Activated CD4-positive, alpha-beta memory T cell treated with anti-CD3 and anti-CD28 coated beads, Interleukin-2, amount 10 ng/mL, durations not matched to agents 7 days and 5 days (primary cell): ENCODE measurements around the gene PPFIA3. TPM values are rescaled to one million over a fixed set of nuclear protein-coding genes. Genes with fewer than 3 reads are reported as not detected.

Experiments used
- CTCF ChIA-PET: fragments of 350-600 bp; sonication (Branson Sonifier 250); formaldehyde crosslinking; loops from one replicate; lab custom pipeline; 2021; ENCODE audit warnings: antibody characterized with exemption, inconsistent platforms; lab: Charles Lee
- POLR2A ChIA-PET: fragments of 350-600 bp; sonication (Branson Sonifier 250); formaldehyde crosslinking; loops from one replicate; lab custom pipeline; 2021; ENCODE audit warnings: antibody characterized with exemption; lab: Charles Lee
- DNase-seq: peaks from one replicate; pipeline ENCODE4 v3.0.0-alpha.2; 2020
- H3K27ac Mint-ChIP-seq: one replicate; pipeline ENCODE4 v1.8.0; 2021; ENCODE audit warnings: mild to moderate bottlenecking, mixed read lengths
- H3K27me3 Mint-ChIP-seq: one replicate; pipeline ENCODE4 v1.8.0; 2021; ENCODE audit warnings: mixed read lengths
- H3K36me3 Mint-ChIP-seq: one replicate; pipeline ENCODE4 v1.8.0; 2021; ENCODE audit warnings: low read depth, mixed read lengths
- H3K4me1 Mint-ChIP-seq: one replicate; pipeline ENCODE4 v1.8.0; 2021; ENCODE audit warnings: mixed read lengths
- H3K4me3 Mint-ChIP-seq: one replicate; pipeline ENCODE4 v1.8.0; 2021; ENCODE audit warnings: mild to moderate bottlenecking, mixed read lengths
- H3K9me3 Mint-ChIP-seq: one replicate; pipeline ENCODE4 v1.8.0; 2021; ENCODE audit warnings: mixed read lengths
- total RNA-seq, 2 experiments: library from RNA; stranded (reverse); gene quantifications; one replicate each; pipeline ENCODE4 v1.2.3, GENCODE V29; 2021

PPFIA3 gene
- total RNA-seq, 2 experiments from 2014 or later, result 2.6 TPM

DNA sequence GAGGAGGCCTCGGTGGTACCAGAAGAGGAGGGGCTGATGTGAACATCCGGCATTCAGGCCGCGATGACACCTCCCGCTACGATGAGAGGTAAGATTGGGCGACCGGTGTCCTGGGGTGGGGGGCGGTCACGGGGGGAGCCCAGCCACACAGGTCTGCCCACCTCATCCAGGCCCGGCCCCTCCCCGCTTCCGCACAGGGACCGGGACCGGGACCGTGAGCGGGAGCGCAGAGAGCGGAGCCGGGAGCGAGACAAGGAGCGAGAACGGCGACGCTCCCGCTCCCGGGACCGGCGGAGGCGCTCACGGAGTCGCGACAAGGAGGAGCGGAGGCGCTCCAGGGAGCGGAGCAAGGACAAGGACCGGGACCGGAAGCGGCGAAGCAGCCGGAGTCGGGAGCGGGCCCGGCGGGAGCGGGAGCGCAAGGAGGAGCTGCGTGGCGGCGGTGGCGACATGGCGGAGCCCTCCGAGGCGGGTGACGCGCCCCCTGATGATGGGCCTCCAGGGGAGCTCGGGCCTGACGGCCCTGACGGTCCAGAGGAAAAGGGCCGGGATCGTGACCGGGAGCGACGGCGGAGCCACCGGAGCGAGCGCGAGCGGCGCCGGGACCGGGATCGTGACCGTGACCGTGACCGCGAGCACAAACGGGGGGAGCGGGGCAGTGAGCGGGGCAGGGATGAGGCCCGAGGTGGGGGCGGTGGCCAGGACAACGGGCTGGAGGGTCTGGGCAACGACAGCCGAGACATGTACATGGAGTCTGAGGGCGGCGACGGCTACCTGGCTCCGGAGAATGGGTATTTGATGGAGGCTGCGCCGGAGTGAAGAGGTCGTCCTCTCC is 11.5 kb upstream of the PPFIA3 start:
- no peaks in the 10 kb centered on the region for H3K27me3 Mint-ChIP-seq
- CTCF ChIA-PET, result interaction anchor here (1.6 kb wide), 1 partner anchor 10 kb away, joined by 7 read pairs; no protein-coding TSS in a partner anchor
- peaks cover 52% of the 10 kb centered on the region for H3K36me3 Mint-ChIP-seq
- H3K27ac Mint-ChIP-seq, result no peak overlapping the region
- POLR2A ChIA-PET, result no interaction called here
- H3K4me1 Mint-ChIP-seq, result peaks cover 5% of the 10 kb centered on the region
- no peak overlapping the region for H3K4me3 Mint-ChIP-seq
- H3K9me3 Mint-ChIP-seq, result no peaks in the 10 kb centered on the region
- DNase-seq, result no peak

DNA sequence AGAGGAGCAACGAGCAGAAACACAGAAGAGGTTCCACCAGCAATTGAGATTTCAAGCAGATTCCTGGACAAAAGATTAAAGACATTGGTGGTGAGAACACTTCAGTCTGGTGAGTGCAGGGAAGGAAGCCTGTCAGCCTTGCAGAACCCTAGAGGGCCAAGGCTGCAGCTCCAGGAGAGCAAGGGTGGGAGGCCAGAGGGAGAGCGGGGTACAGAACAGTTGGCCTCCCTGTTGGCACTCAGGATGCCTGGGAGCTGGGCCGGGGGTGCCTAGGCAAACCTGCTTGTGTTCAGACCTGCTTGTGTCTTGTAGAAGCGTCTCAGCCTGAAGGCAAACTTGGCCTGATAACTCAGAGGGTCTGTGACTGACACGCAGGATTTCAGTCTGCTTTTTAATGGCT is 10.3 kb upstream of the PPFIA3 start:
- Mint-ChIP-seq H3K4me3 (no peak overlapping the region), H3K4me1 (peaks cover 14% of the 10 kb centered on the region), H3K27me3 (no peaks in the 10 kb centered on the region), H3K36me3 (peaks cover 48% of the 10 kb centered on the region), H3K9me3 (no peaks in the 10 kb centered on the region), H3K27ac (no peak overlapping the region)
- CTCF ChIA-PET, result interaction anchor here (1.1 to 1.6 kb wide), 2 partner anchors 9 to 11 kb away, joined by 4 to 7 read pairs; no protein-coding TSS in a partner anchor
- no peak for DNase-seq
- POLR2A ChIA-PET, result no interaction called here

DNA sequence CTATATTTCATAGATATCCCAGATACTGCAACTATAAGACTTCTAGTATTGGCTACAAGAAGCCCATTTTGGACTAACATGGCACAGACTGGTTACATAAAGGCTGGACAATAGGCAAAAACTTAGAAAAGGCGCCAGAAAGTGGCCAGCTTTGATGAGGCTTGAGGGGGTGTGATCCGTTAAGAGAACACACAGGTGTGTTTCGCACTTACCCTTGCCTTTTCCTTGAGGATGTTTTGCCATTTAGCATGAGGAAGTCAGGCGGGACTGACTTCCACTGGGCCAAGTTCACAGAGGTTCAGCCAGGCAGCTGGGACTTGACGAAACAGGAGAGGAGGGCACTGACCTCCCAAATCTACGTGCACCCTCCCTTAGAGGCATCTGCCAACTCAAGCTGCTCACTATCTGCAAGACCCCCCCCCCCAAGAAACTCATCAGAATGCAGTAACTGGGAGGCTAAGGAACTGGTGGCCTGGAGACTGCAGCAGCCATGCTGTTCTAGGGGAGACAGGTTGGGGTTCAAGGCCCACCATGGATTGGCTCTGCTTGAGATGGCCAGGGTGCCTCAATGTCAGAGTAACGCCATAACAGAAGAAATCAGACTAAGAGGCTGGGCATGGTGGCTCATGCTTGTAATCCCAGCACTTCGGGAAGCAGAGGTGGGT is 9.6 kb upstream of the PPFIA3 start:
- Mint-ChIP-seq H3K4me3 (no peak overlapping the region), H3K36me3 (peaks cover 43% of the 10 kb centered on the region), H3K9me3 (no peaks in the 10 kb centered on the region), H3K27ac (no peak overlapping the region), H3K27me3 (no peaks in the 10 kb centered on the region), H3K4me1 (peaks cover 14% of the 10 kb centered on the region)
- POLR2A ChIA-PET, result no interaction called here
- CTCF ChIA-PET, result interaction anchor here (1.1 to 2.3 kb wide), 3 partner anchors 9 to 12 kb away, joined by 4 to 11 read pairs (median 7); no protein-coding TSS in a partner anchor
- no peak for DNase-seq

DNA sequence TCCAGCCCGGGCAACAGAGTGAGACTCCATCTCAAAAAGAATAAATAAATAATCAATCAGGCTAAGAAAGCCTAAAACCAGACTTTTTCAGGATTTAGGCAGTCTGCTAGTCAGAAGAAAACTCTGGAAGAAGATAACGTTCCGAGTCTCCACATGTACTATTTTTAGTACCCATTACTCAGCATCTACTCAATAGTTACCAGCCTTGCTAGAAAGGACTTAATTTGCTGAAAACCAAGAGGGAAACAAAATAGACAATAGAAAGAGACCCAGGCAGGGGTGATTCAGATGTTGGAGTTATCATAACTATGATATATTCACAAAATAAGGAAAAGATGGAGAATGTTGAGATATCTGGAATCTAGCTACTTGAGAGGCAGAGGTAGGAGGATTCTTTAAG is 8.8 kb upstream of the PPFIA3 start:
- POLR2A ChIA-PET, result no interaction called here
- H3K4me3 Mint-ChIP-seq, result no peak overlapping the region
- CTCF ChIA-PET, result interaction anchor here (2.3 kb wide), 1 partner anchor 13 kb away, joined by 11 read pairs; no protein-coding TSS in a partner anchor
- no peak for DNase-seq
- H3K4me1 Mint-ChIP-seq, result peaks cover 19% of the 10 kb centered on the region
- H3K27me3 Mint-ChIP-seq, result no peaks in the 10 kb centered on the region
- no peak overlapping the region for H3K27ac Mint-ChIP-seq
- no peaks in the 10 kb centered on the region for H3K9me3 Mint-ChIP-seq
- peaks cover 36% of the 10 kb centered on the region for H3K36me3 Mint-ChIP-seq

DNA sequence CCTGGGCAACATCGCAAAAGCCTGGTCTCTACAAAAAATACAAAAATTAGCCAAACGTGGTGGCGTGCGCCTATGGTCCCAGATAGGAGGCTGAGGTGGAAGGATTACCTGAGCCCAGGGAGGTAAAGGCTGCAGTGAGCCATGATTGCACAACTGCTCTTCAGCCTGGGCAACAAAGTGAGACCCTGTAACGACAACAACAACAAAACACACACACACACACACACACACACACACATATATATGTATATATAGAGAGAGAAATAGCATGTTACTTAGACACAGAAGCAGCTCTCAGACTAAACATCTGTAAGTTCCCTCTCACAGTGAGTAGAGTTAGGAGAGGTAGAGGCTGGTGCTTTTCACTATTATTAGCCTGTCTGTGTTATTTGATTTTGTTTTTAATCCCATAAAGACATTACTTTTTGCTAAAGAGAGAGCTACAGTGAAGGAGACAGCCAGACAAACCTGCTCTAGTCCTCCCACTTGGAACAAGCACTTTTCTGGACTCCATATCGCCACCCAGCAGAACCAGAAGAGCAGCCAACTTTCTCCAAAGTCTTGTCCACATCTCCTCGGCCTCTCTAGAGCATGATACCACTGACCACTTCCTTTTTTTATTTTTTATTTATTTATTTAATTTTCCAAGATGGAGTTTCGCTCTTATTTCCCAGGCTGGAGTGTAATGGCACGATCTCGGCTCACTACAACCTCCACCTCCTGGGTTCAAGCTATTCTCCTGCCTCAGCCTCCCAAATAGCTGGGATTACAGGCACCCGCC is 7.9 kb upstream of the PPFIA3 start:
- ChIA-PET POLR2A (interaction anchor here (0.6 kb wide), 2 partner anchors 8 to 191 kb away, joined by 3 read pairs; partner anchors contain the start of gene PPFIA3), CTCF (interaction anchor here (1.0 to 2.3 kb wide), 2 partner anchors 14 to 23 kb away, joined by 3 to 11 read pairs; no protein-coding TSS in a partner anchor)
- Mint-ChIP-seq H3K36me3 (peaks cover 28% of the 10 kb centered on the region), H3K27ac (no peak overlapping the region), H3K9me3 (no peaks in the 10 kb centered on the region), H3K27me3 (no peaks in the 10 kb centered on the region), H3K4me1 (peaks cover 21% of the 10 kb centered on the region), H3K4me3 (no peak overlapping the region)
- DNase-seq, result no peak

DNA sequence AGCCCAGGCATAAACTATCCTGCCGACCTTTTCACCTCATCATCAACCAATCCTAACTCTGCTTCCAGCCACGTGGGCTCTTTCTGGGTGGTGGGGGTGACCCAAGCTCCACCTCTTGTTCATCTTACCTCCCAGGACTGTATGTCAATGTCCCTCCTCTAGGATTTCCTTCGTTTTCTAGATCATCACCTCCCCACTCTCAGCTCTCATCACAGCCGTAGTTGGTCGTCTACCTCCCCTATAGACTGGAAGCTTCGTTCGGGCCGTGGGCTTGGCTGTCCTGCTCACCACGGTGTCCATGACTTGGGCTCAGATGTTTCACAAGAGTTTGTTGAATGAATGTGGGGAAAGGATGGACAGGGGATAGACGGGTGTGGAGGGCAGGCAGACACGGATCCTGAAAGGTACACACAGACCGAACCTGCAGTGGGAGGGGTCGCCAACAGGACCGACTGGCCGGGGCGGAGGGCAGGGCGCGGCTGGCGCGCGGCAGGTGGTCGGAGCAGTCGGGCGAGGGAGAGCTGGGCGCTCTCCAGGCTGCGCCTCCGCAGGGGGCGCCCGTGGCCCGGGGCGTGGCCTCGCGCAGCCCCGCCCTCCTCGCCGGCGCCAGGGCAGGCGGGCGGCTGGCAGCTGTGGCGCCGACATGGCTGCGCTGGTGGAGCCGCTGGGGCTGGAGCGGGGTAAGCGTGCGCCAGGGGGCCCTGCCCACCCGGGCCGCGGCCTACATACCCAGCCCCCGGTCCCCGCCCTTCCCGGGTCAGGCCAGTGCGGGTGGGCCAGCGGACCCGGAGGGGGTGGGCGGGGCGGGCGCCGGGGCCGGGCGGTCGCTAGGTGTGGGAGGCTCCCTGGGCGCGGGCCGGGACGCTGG is 5.3 kb upstream of the PPFIA3 start, which contains the start of gene LIN7B:
Gene LIN7B, plus strand, starts transcription at position 609 of the 868 bp plus-strand sequence. Its CDS starts 35 bp downstream, at position 644.
- H3K27me3 Mint-ChIP-seq, result no peaks in the 10 kb centered on the region
- no peaks in the 10 kb centered on the region for H3K9me3 Mint-ChIP-seq
- H3K36me3 Mint-ChIP-seq, result peaks cover 6% of the 10 kb centered on the region
- H3K4me1 Mint-ChIP-seq, result peaks cover 36% of the 10 kb centered on the region
- DNase-seq, result peak; percentile 79
- ChIA-PET CTCF (interaction anchor here (0.6 to 2.4 kb wide), 17 partner anchors 8 to 562 kb away, joined by 3 to 30 read pairs (median 5); partner anchors contain the start of genes GYS1, RRAS and RUVBL2), POLR2A (interaction anchor here (0.9 to 1.9 kb wide), 10 partner anchors 8 to 36 kb away, joined by 3 to 8 read pairs (median 4); no protein-coding TSS in a partner anchor)
- no peak within 1 kb of the TSS for H3K27ac Mint-ChIP-seq
- H3K4me3 Mint-ChIP-seq, result peak within 1 kb of the TSS; percentile 85

DNA sequence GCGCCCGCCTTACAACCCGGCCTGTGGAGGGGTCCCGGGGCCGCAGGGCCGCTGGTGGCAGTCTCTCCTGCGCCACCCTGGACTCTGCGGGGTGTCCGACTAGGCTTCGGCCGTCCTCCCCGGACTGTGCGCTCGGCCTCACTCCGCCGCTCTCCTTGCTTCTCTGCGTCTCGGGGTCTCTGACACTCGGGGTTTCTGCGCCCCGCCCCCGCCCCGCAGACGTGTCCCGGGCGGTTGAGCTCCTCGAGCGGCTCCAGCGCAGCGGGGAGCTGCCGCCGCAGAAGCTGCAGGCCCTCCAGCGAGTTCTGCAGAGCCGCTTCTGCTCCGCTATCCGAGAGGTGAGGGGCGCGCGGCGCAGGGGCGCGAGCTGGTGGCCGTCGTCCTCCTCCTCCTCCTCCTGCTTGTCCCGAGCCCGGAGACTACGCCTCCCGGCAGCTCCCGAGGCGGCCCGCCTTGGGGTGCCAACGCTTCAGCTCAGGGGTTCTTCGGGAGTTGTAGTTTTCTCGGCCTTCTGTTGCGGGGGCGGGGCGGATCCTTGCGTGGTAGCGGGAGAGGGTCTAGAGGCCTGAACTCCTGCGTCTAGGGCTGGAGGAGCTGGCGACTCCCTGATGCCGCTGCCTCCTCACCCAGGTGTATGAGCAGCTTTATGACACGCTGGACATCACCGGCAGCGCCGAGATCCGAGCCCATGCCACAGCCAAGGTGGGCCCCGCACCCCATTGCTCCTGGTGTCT is 4.5 kb upstream of the PPFIA3 start:
- H3K4me1 Mint-ChIP-seq, result peaks cover 38% of the 10 kb centered on the region
- peak overlapping the region; percentile 77 for H3K4me3 Mint-ChIP-seq
- POLR2A ChIA-PET, result interaction anchor here (0.9 to 1.9 kb wide), 9 partner anchors 9 to 35 kb away, joined by 3 to 8 read pairs (median 4); no protein-coding TSS in a partner anchor
- peaks cover 3% of the 10 kb centered on the region for H3K27me3 Mint-ChIP-seq
- peak; percentile 57 for DNase-seq
- CTCF ChIA-PET, result interaction anchor here (0.6 to 2.4 kb wide), 13 partner anchors 9 to 561 kb away, joined by 3 to 30 read pairs (median 5); partner anchors contain the start of genes GYS1, RRAS and RUVBL2
- H3K27ac Mint-ChIP-seq, result no peak overlapping the region
- no peaks in the 10 kb centered on the region for H3K36me3 Mint-ChIP-seq
- H3K9me3 Mint-ChIP-seq, result no peaks in the 10 kb centered on the region

DNA sequence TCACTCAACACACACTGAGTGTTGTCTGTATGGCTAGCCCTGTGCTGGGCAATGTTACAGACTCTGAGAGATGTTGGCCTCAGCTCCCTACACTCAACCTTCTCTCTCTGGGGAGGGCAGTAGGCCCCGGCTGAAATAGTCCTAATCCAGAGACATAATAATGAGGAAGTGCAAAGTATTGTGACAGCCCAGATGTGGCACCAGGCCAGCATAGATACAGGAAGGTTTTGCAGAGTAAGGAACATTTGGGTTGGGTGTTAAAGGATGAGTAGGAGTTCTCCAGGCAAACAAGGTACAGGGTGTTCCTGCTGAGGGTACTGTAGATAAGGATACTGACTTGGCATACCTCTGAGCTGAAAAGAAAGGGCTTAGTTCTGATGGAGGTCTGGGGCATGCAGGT is 2.8 kb upstream of the PPFIA3 start:
- H3K9me3 Mint-ChIP-seq, result no peaks in the 10 kb centered on the region
- CTCF ChIA-PET, result interaction anchor here (0.8 kb wide), 1 partner anchor 123 kb away, joined by 3 read pairs; the partner anchor contains the start of genes GYS1 and RUVBL2
- H3K27ac Mint-ChIP-seq, result no peak overlapping the region
- H3K36me3 Mint-ChIP-seq, result peaks cover 4% of the 10 kb centered on the region
- H3K4me1 Mint-ChIP-seq, result peaks cover 45% of the 10 kb centered on the region
- H3K27me3 Mint-ChIP-seq, result peaks cover 13% of the 10 kb centered on the region
- DNase-seq, result no peak
- peak overlapping the region; percentile 26 for H3K4me3 Mint-ChIP-seq
- POLR2A ChIA-PET, result interaction anchor here (1.1 kb wide), 1 partner anchor 13 kb away, joined by 3 read pairs; no protein-coding TSS in a partner anchor

DNA sequence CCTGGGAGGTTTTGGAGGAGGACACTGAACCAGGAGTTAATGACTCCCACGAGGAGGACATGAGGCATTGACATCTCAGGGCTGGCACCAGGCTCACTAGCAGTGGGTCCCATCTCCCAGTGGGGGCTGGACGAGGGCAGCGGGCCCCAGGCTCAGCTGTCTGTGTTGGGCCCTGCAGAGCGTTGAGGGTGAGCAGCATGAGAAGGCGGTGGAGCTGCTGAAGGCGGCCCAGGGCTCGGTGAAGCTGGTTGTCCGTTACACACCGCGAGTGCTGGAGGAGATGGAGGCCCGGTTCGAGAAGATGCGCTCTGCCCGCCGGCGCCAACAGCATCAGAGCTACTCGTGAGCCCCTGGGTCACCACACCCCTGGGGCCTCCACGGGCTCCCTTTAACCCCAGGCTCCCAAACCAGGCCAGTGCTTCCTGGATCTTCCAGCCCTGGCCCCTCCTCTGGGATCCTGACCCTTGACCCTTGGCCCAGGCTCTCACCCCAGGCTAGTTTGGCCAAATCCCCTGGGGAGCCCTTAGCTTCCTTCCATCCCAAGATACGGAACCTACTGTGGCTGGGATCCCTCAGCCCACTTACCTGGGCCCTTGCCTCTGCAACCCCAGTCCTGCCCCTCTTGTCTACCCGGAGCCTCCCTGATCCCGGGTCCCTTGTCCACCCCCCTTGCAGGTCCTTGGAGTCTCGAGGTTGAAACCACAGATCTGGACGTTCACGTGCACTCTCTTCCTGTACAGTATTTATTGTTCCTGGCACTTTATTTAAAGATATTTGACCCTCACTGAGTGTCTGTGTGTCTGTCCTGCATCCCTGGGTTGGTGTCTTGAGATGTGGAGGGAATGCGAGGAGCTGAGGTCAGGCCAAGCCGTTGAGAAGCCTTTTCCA is 1.4 kb upstream of the PPFIA3 start:
- CTCF ChIA-PET, result interaction anchor here (0.6 to 0.9 kb wide), 2 partner anchors 12 to 330 kb away, joined by 3 read pairs; no protein-coding TSS in a partner anchor

More for the DNA sequence above, 1.4 kb upstream of the PPFIA3 start:
- peaks cover 20% of the 10 kb centered on the region for H3K27me3 Mint-ChIP-seq
- peaks cover 4% of the 10 kb centered on the region for H3K36me3 Mint-ChIP-seq
- POLR2A ChIA-PET, result interaction anchor here (0.9 to 1.3 kb wide), 2 partner anchors 10 to 12 kb away, joined by 5 read pairs; no protein-coding TSS in a partner anchor
- DNase-seq, result no peak
- H3K9me3 Mint-ChIP-seq, result no peaks in the 10 kb centered on the region
- H3K4me3 Mint-ChIP-seq, result peak overlapping the region; percentile 76
- peaks cover 45% of the 10 kb centered on the region for H3K4me1 Mint-ChIP-seq
- H3K27ac Mint-ChIP-seq, result peak overlapping the region; percentile 75
